ENCODE data around the gene SRP68.

DNA sequence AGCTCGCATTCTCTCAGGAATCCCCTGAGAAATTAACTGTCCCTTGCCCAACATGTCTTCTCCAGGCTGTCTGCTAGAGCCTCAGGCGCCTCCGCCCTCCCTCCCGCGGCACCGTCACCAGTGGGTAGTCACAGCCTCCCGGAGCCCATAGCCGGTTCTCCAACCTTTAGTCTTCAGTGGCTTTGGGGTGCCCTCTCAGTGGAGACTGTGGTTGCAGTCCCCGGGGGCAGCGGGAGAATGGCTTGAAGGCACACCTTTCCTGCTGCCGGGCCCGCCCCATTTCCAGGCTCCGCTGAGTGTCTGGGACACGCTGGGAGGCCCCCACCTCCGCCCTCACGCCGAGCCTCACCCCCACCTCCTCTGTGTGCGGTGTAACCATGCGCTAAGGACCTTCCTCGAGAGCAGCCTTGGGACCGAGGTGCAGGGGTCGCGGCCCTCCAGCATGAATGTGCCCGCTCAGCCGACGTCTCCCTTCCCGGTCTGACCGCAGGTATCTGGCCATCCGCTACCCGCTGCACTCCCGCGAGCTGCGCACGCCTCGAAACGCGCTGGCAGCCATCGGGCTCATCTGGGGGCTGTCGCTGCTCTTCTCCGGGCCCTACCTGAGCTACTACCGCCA is 3.9 kb upstream of the SRP68 start:
- TF ChIP-seq, protein P1, sequence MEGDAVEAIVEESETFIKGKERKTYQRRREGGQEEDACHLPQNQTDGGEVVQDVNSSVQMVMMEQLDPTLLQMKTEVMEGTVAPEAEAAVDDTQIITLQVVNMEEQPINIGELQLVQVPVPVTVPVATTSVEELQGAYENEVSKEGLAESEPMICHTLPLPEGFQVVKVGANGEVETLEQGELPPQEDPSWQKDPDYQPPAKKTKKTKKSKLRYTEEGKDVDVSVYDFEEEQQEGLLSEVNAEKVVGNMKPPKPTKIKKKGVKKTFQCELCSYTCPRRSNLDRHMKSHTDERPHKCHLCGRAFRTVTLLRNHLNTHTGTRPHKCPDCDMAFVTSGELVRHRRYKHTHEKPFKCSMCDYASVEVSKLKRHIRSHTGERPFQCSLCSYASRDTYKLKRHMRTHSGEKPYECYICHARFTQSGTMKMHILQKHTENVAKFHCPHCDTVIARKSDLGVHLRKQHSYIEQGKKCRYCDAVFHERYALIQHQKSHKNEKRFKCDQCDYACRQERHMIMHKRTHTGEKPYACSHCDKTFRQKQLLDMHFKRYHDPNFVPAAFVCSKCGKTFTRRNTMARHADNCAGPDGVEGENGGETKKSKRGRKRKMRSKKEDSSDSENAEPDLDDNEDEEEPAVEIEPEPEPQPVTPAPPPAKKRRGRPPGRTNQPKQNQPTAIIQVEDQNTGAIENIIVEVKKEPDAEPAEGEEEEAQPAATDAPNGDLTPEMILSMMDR (IDR thresholded peaks at IDR 0.05; ENCODE audit: insufficient read depth, low read depth, low read length) = no peak
- peak; percentile 14 for TF ChIP-seq EZH2 (IDR thresholded peaks at IDR 0.05; ENCODE audit: insufficient read depth, low read length)

Data from astrocyte (in vitro differentiated cells and primary cell).